ENCODE data around the gene DOCK8. TPM values are rescaled to one million over a fixed set of nuclear protein-coding genes. Genes with fewer than 3 reads are reported as not detected.

DOCK8 gene
- polyA plus RNA-seq, 1 donor (not counting 4 experiments of a cell fraction or from before 2014, with no cell fraction given), result 1.5 TPM

DNA sequence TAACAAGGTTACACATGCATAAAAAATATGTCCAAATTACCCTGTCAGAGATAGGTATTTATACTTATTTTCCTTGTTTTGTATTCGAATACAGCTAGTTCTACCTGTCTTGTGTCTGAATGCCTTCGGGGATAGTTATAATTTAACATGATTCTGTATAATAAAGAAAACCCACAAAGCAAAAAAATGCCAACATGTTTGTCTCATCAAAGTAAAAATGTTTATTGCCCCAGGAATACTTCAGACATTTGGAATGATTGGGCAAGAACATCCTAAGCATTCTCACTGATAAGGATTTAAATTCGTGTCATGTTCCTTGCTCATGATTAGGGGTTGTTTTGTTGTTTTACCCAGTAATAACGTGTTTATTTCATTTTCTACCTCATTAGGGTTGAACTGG lies 74.5 kb downstream of the DOCK8 start:
- no peaks in the 10 kb centered on the region for H3K9me3 ChIP-seq (ENCODE audit: control insufficient read depth, low read depth, low read length)
- no peak overlapping the region for H2AFZ ChIP-seq (ENCODE audit: control insufficient read depth, low read length)
- no peaks in the 10 kb centered on the region for H3K9me1 ChIP-seq (ENCODE audit: control insufficient read depth, extremely low read depth, insufficient read depth, low read length)
- no peak overlapping the region for H3K27ac ChIP-seq (ENCODE audit: control insufficient read depth, insufficient read depth, low read length)
- no peak for FAIRE-seq
- dilution Hi-C loops (cut with MboI; ENCODE audit: extremely low pct_ligation_motif_present, low sequenced_read_pairs), result no loop called here
- H3K4me3 ChIP-seq (ENCODE audit: control insufficient read depth in 2 of 3, extremely low read depth in 1 of 3, insufficient read depth in 2 of 3, low read depth in 1 of 3, low read length in 3 of 3), result no peak overlapping the region
- H3K4me2 ChIP-seq (ENCODE audit: control insufficient read depth, extremely low read depth, insufficient read depth, low read depth, low read length), result no peak overlapping the region
- H3K79me2 ChIP-seq (ENCODE audit: control insufficient read depth, insufficient read depth, low read length), result no peaks in the 10 kb centered on the region
- no peak for TF ChIP-seq EZH2 (IDR thresholded peaks at IDR 0.05; ENCODE audit: low read length)
- TF ChIP-seq, protein P1, sequence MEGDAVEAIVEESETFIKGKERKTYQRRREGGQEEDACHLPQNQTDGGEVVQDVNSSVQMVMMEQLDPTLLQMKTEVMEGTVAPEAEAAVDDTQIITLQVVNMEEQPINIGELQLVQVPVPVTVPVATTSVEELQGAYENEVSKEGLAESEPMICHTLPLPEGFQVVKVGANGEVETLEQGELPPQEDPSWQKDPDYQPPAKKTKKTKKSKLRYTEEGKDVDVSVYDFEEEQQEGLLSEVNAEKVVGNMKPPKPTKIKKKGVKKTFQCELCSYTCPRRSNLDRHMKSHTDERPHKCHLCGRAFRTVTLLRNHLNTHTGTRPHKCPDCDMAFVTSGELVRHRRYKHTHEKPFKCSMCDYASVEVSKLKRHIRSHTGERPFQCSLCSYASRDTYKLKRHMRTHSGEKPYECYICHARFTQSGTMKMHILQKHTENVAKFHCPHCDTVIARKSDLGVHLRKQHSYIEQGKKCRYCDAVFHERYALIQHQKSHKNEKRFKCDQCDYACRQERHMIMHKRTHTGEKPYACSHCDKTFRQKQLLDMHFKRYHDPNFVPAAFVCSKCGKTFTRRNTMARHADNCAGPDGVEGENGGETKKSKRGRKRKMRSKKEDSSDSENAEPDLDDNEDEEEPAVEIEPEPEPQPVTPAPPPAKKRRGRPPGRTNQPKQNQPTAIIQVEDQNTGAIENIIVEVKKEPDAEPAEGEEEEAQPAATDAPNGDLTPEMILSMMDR (optimal IDR thresholded peaks at IDR 0.05 in 1 of 3, IDR thresholded peaks at IDR 0.05 in 1 of 3, conservative IDR thresholded peaks at IDR 0.05 in 1 of 3; ENCODE audit: extremely low read depth in 1 of 3, insufficient read depth in 2 of 3, low read length in 3 of 3), result no peak
- no peak overlapping the region for H3K9ac ChIP-seq (ENCODE audit: control insufficient read depth, extremely low read depth, insufficient read depth, low read length)
- peaks cover 12% of the 10 kb centered on the region for H3K4me1 ChIP-seq (ENCODE audit: control insufficient read depth, extremely low read depth, insufficient read depth, low read length)
- no peaks in the 10 kb centered on the region for H3K36me3 ChIP-seq (ENCODE audit: control insufficient read depth in 2 of 2, extremely low read depth in 1 of 2, insufficient read depth in 2 of 2, low read length in 2 of 2)
- DNase-seq (ENCODE audit: low read depth, low spot score), result no peak
- H4K20me1 ChIP-seq (ENCODE audit: control insufficient read depth, extremely low read depth, insufficient read depth, low read length), result no peaks in the 10 kb centered on the region
- H3K27me3 ChIP-seq (ENCODE audit: control insufficient read depth, extremely low read depth, insufficient read depth, low read length), result no peaks in the 10 kb centered on the region

DNA sequence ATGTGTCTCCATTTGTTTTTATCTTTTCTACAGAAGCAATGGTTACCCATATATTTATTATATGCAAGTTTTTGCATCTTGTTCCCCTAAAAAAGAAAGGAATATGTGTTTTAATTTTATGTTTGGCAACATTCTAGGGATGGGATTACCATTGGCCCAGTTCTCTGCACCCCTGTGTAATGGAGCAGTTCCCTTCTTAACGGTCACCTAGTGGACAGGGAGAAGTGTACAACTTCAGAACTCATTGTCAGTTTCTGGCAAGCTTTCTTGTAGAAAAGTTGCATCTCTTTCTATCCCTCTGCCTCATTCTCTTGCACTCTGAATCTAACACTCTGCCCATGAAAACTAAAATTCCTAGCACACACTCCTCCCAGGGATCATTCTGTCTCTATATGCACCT lies 78.2 kb downstream of the DOCK8 start:
- Histone ChIP-seq H3K79me2 (ENCODE audit: control insufficient read depth, insufficient read depth, low read length) (no peaks in the 10 kb centered on the region), H3K9me3 (ENCODE audit: control insufficient read depth, low read depth, low read length) (no peaks in the 10 kb centered on the region), H4K20me1 (ENCODE audit: control insufficient read depth, extremely low read depth, insufficient read depth, low read length) (no peaks in the 10 kb centered on the region), H3K9ac (ENCODE audit: control insufficient read depth, extremely low read depth, insufficient read depth, low read length) (no peak overlapping the region), H3K36me3 (ENCODE audit: control insufficient read depth in 2 of 2, extremely low read depth in 1 of 2, insufficient read depth in 2 of 2, low read length in 2 of 2) (no peaks in the 10 kb centered on the region), H3K4me3 (ENCODE audit: control insufficient read depth in 2 of 3, extremely low read depth in 1 of 3, insufficient read depth in 2 of 3, low read depth in 1 of 3, low read length in 3 of 3) (no peak overlapping the region), H3K9me1 (ENCODE audit: control insufficient read depth, extremely low read depth, insufficient read depth, low read length) (no peaks in the 10 kb centered on the region), H3K4me2 (ENCODE audit: control insufficient read depth, extremely low read depth, insufficient read depth, low read depth, low read length) (no peak overlapping the region), H3K27ac (ENCODE audit: control insufficient read depth, insufficient read depth, low read length) (no peak overlapping the region), H2AFZ (ENCODE audit: control insufficient read depth, low read length) (no peak overlapping the region), H3K4me1 (ENCODE audit: control insufficient read depth, extremely low read depth, insufficient read depth, low read length) (peaks cover 12% of the 10 kb centered on the region), H3K27me3 (ENCODE audit: control insufficient read depth, extremely low read depth, insufficient read depth, low read length) (no peaks in the 10 kb centered on the region)
- DNase-seq (ENCODE audit: low read depth, low spot score) (no peak), FAIRE-seq (no peak)
- TF ChIP-seq EZH2 (IDR thresholded peaks at IDR 0.05; ENCODE audit: low read length), result no peak
- TF ChIP-seq, protein P1 (optimal IDR thresholded peaks at IDR 0.05 in 1 of 3, IDR thresholded peaks at IDR 0.05 in 1 of 3, conservative IDR thresholded peaks at IDR 0.05 in 1 of 3; ENCODE audit: extremely low read depth in 1 of 3, insufficient read depth in 2 of 3, low read length in 3 of 3), result no peak
- dilution Hi-C loops (cut with MboI; ENCODE audit: extremely low pct_ligation_motif_present, low sequenced_read_pairs), result no loop called here
